K562 (cell line): ENCODE data around the gene ITGAV. TPM values are rescaled to one million over a fixed set of nuclear protein-coding genes. Genes with fewer than 3 reads are reported as not detected.

ENCODE experiments used
- ATAC-seq: fragments of 200-7000 bp; cut with Tn5 transposase; 3 replicates; pipeline ENCODE4 v1.9.1; 2020; ENCODE audit warnings: moderate library complexity
- BruUV-seq: library from RNA; stranded (reverse); fragments of 400-500 nt; replicated peaks from 2 replicates; lab custom pipeline; 2021; lab: Mats Ljungman, UMichigan
- CTCF ChIA-PET: fragments of 300-600 bp; formaldehyde crosslinking; extraction: SDS; loops from one replicate; lab custom pipeline; 2021; ENCODE audit warnings: low intra/inter-chr PET ratio; lab: Yijun Ruan, JAX
- POLR2A ChIA-PET: fragments of 300-600, 350-650 bp; sonication (Branson Sonifier 250); formaldehyde crosslinking; extraction: SDS; loops from one replicate; lab custom pipeline; 2021; ENCODE audit warnings: antibody characterized with exemption, inconsistent platforms; lab: Yijun Ruan, JAX
- DNase-seq, 4 experiments: peaks; one replicate each; pipeline versions ENCODE4 v3.0.0 to v3.0.0-alpha.2; 2011 to 2018; ENCODE audit warnings: low spot score in 3 of 4, mixed read lengths in 3 of 4; ENCODE audit errors: extremely low read depth in 1 of 4
- FAIRE-seq: peaks from 2 replicates; lab custom pipeline; 2011; peaks lifted over from hg19 to GRCh38; lab: Jason Lieb, UNC
- H2AFZ ChIP-seq: 2 replicates; pipeline ENCODE4 v1.6.0; 2011; ENCODE audit warnings: low read depth, low read length, control low read depth, inconsistent platforms
- H3K27ac ChIP-seq: fragments of 200-600 bp; 3 replicates; pipeline ENCODE4 v1.8.0; 2011; ENCODE audit warnings: low read depth, mild to moderate bottlenecking, control low read depth, inconsistent platforms, low read length, moderate library complexity, mixed read lengths; ENCODE audit errors: extremely low read depth
- H3K27me3 ChIP-seq, 2 experiments: fragments of 300-600 bp in 1 of 2; 2 replicates in 1 of 2; 3 replicates in 1 of 2; pipeline versions ENCODE4 v1.6.0 to v1.8.0; 2011; ENCODE audit warnings: inconsistent platforms in 2 of 2, low read length in 2 of 2, mild to moderate bottlenecking in 1 of 2, mixed read lengths in 1 of 2, moderate library complexity in 1 of 2; ENCODE audit not compliant: control insufficient read depth in 2 of 2, insufficient read depth in 2 of 2
- H3K36me3 ChIP-seq: fragments of 300-600 bp; 3 replicates; pipeline ENCODE4 v1.8.0; 2011; ENCODE audit warnings: mild to moderate bottlenecking, low read length, inconsistent platforms; ENCODE audit not compliant: control insufficient read depth, insufficient read depth
- H3K4me1 ChIP-seq, 2 experiments: fragments of 200-600 bp in 1 of 2; replicated peaks in 1 of 2; 2 replicates in 1 of 2; 3 replicates in 1 of 2; pipeline versions ENCODE4 v1.5.1 to v1.8.0; 2011; ENCODE audit warnings: inconsistent platforms in 2 of 2, low read length in 2 of 2, mild to moderate bottlenecking in 1 of 2, mixed read lengths in 1 of 2, moderate library complexity in 1 of 2; ENCODE audit not compliant: control insufficient read depth in 2 of 2, insufficient read depth in 2 of 2
- H3K4me2 ChIP-seq: 2 replicates; pipeline ENCODE4 v1.6.1; 2011; ENCODE audit warnings: low read length, control low read depth, inconsistent platforms, mixed read lengths; ENCODE audit not compliant: insufficient read depth
- H3K4me3 ChIP-seq: fragments of 200-600 bp; sonication (generic), shearing (Covaris generic); 2 replicates; pipeline ENCODE4 v1.5.1; 2016; ENCODE audit warnings: control low read depth, inconsistent platforms
- H3K79me2 ChIP-seq: fragments of 200-600 bp; 3 replicates; pipeline ENCODE4 v1.8.0; 2011; ENCODE audit warnings: low read length, inconsistent platforms; ENCODE audit not compliant: control insufficient read depth, insufficient read depth
- H3K9ac ChIP-seq, 2 experiments: 2 replicates each; pipeline versions ENCODE4 v1.6.0 to v1.6.1; 2011; ENCODE audit warnings: low read depth in 2 of 2, low read length in 2 of 2, control low read depth in 1 of 2, inconsistent platforms in 1 of 2, mild to moderate bottlenecking in 1 of 2, mixed read lengths in 1 of 2; ENCODE audit not compliant: insufficient read depth in 1 of 2
- H3K9me1 ChIP-seq: one replicate; pipeline ENCODE4 v1.6.0; 2011; ENCODE audit warnings: inconsistent platforms, mild to moderate bottlenecking, low read length, moderate library complexity; ENCODE audit not compliant: control insufficient read depth, insufficient read depth
- H3K9me3 ChIP-seq: replicated peaks from 2 replicates; pipeline ENCODE4 v1.5.1; 2011; ENCODE audit warnings: low read depth, low read length, inconsistent platforms; ENCODE audit not compliant: control insufficient read depth, insufficient read depth
- H4K20me1 ChIP-seq: replicated peaks from 2 replicates; pipeline ENCODE4 v1.6.1; 2011; ENCODE audit warnings: low read length, inconsistent platforms, mixed read lengths; ENCODE audit not compliant: control insufficient read depth, insufficient read depth
- CC2D1A ChIP-seq: fragments of 450-650 bp; IDR thresholded peaks from 2 replicates; pipeline ENCODE4 v1.6.1; 2017; ENCODE audit warnings: mild to moderate bottlenecking
- ZNF444 ChIP-seq: fragments of 250-450 bp; sonication (Bioruptor Pico); IDR thresholded peaks from 2 replicates; pipeline ENCODE4 v1.4.0; 2020; ENCODE audit warnings: mild to moderate bottlenecking, moderate library complexity
- WGBS: fragments of 100-300 bp; shearing (Covaris generic); methylation state at CpG from one replicate; pipeline ENCODE4 v1.1.6; 2016; ENCODE audit warnings: low coverage, mixed read lengths; ENCODE audit not compliant: insufficient coverage; ENCODE audit errors: missing lambda C conversion rate; 5-methylcytosine and 5-hydroxymethylcytosine counted together
- in situ Hi-C: fragments of 300-500 bp; cut with MboI; formaldehyde crosslinking; loops from 4 replicates; pipeline ENCODE4 v1.15.0; 2018; ENCODE audit warnings: inconsistent platforms, mixed read lengths
- intact Hi-C: fragments of 100-400 bp; cut with micrococcal nuclease; formaldehyde crosslinking; loops from 2 replicates; pipeline ENCODE4 v1.14.2; 2022
- polyA plus RNA-seq, 8 experiments: library from polyadenylated mRNA; depleted of rRNA in 4 of 8; stranded (reverse) in 5 of 8; unstranded in 3 of 8; fragments of >200 nt; fragmentation: Nextera tagmentation in 2 of 8; fragmentation: Illumina TruSeq in 1 of 8; extraction: Ambion mirVana in 2 of 8; extraction: Trizol in 1 of 8; gene quantifications; 2 replicates each; pipeline versions ENCODE4 v1.2.1 to v1.2.3, GENCODE V29; 2011 to 2014; ENCODE audit warnings: inconsistent platforms in 1 of 8, missing spikeins in 1 of 8
- total RNA-seq, 7 experiments: library from RNA; depleted of rRNA in 6 of 7; stranded (reverse); fragments of >200 nt in 6 of 7; fragmentation: Illumina TruSeq in 2 of 7; extraction: Trizol in 2 of 7; gene quantifications; 2 replicates each; pipeline versions ENCODE4 v1.2.1 to v1.2.3, GENCODE V29; 2011 to 2021; ENCODE audit warnings: low replicate concordance in 1 of 7
- TF ChIP-seq, protein P1 (sequence below): sonication (generic); formaldehyde crosslinking; IDR thresholded peaks from 2 replicates; pipeline ENCODE4 v1.8.1; 2023; ENCODE audit warnings: mild to moderate bottlenecking, missing genetic modification reagents

Gene ITGAV
- total and polyA plus RNA-seq, 9 of the 15 experiments (the other 6 are each of a cell fraction or from before 2014, with no cell fraction given): 3.7 to 17.7 (median 10.7) TPM

DNA sequence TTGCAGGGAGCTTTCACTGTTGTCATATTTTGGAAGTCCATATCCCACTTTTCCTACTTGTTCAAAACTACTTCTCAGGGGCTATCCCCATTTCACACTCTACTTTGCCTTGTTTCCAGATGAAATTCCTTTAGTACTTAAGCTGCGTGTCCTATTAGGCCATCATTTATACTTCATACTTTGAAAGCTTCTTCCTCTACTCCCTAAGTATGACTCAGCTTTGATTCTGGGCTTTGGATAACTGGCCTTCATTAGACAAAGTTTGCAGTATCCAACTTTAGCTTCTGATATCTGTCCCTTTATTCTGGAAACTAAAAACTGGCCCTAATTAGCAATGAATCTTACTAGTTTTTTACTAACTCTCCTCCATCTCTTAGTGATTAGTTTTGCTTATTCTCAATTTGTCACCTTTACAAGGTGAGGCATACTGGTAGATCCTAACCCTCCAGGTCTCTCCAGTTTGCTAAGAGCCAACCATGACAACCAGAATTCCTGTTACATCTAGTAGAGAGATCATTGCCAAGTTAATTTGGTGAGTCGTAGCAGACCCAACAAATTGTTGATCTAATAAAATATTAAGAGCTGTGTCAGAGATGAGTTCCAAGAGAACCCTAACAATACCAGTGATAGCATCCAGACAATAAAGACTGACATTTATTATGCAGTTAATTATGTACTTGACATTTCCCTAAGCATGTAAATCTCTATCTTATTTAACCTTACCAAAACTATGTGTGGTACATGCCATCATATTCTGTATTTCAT is 31.2 kb upstream of the ITGAV start:
- FAIRE-seq: no peak
- ATAC-seq: no peak
- in situ Hi-C loops: no loop called here
- CTCF ChIA-PET: no interaction called here
- H3K9me3 ChIP-seq: no peaks in the 10 kb centered on the region
- BruUV-seq: no TSS peak
- no peaks in the 10 kb centered on the region for H4K20me1 ChIP-seq
- intact Hi-C loops: no loop called here
- H3K4me1 ChIP-seq: no peaks in the 10 kb centered on the region; a peak in 1 of 5 replicates
- H3K79me2 ChIP-seq: no peaks in the 10 kb centered on the region
- H3K9ac ChIP-seq: no peak overlapping the region
- no peaks in the 10 kb centered on the region for H3K36me3 ChIP-seq
- no peak for TF ChIP-seq CC2D1A
- TF ChIP-seq, all 486 proteins: peak for 0
- POLR2A ChIA-PET: interaction anchor here (1.4 to 1.8 kb wide), 3 partner anchors 15 to 31 kb away, joined by 3 to 10 read pairs (median 4); no protein-coding TSS in a partner anchor
- no peak overlapping the region for H2AFZ ChIP-seq
- H3K27ac ChIP-seq: no peak overlapping the region
- H3K9me1 ChIP-seq: no peaks in the 10 kb centered on the region
- DNase-seq: no peak
- 5% methylated on average over 2 of the region's 2 CpGs for WGBS
- H3K4me2 ChIP-seq: no peak overlapping the region
- no peak overlapping the region for H3K4me3 ChIP-seq
- no peaks in the 10 kb centered on the region for H3K27me3 ChIP-seq

DNA sequence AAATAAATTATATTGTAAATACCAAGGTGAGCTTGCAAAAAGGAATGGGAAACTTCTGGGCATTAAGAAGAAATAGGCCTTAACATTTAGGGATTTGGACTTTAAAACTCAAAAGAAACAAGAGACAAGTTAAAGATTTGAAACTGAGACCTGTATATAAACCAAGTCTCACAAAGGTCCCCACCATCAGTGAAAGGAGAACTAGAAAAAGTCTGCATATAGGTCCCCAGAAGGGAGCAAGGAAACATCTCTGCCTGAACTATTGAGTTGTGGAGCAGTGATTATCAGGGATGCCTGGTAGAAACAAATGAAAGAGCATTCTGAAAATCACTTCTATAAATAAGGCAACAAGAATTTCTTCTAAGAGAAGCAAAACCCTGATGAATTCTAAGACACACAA is 30.5 kb upstream of the ITGAV start:
- Histone ChIP-seq H2AFZ (no peak overlapping the region), H3K36me3 (no peaks in the 10 kb centered on the region), H3K9me3 (no peaks in the 10 kb centered on the region), H3K4me1 (no peaks in the 10 kb centered on the region; a peak in 1 of 5 replicates), H3K9me1 (no peaks in the 10 kb centered on the region), H3K4me2 (no peak overlapping the region), H3K4me3 (no peak overlapping the region), H4K20me1 (no peaks in the 10 kb centered on the region), H3K27ac (no peak overlapping the region), H3K79me2 (no peaks in the 10 kb centered on the region), H3K9ac (no peak overlapping the region), H3K27me3 (no peaks in the 10 kb centered on the region)
- DNase-seq: no peak
- BruUV-seq: no TSS peak
- TF ChIP-seq, protein P1, sequence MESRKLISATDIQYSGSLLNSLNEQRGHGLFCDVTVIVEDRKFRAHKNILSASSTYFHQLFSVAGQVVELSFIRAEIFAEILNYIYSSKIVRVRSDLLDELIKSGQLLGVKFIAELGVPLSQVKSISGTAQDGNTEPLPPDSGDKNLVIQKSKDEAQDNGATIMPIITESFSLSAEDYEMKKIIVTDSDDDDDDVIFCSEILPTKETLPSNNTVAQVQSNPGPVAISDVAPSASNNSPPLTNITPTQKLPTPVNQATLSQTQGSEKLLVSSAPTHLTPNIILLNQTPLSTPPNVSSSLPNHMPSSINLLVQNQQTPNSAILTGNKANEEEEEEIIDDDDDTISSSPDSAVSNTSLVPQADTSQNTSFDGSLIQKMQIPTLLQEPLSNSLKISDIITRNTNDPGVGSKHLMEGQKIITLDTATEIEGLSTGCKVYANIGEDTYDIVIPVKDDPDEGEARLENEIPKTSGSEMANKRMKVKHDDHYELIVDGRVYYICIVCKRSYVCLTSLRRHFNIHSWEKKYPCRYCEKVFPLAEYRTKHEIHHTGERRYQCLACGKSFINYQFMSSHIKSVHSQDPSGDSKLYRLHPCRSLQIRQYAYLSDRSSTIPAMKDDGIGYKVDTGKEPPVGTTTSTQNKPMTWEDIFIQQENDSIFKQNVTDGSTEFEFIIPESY (CRISPR knock-in tag): no peak
- no peak for TF ChIP-seq ZNF444 (CRISPR knock-in tag)
- POLR2A ChIA-PET: interaction anchor here (1.4 to 1.8 kb wide), 3 partner anchors 16 to 30 kb away, joined by 3 to 10 read pairs (median 4); no protein-coding TSS in a partner anchor
- no peak for FAIRE-seq
- in situ Hi-C loops (no loop called here), intact Hi-C loops (no loop called here)
- ATAC-seq: no peak
- CTCF ChIA-PET: no interaction called here
